ENCODE data around the gene SLC16A11. TPM values are rescaled to one million over a fixed set of nuclear protein-coding genes. Genes with fewer than 3 reads are reported as not detected.

The SLC16A11 gene
- total and polyA plus RNA-seq, 9 of the 15 experiments (the other 6 are each of a cell fraction or from before 2014, with no cell fraction given) = not detected

DNA sequence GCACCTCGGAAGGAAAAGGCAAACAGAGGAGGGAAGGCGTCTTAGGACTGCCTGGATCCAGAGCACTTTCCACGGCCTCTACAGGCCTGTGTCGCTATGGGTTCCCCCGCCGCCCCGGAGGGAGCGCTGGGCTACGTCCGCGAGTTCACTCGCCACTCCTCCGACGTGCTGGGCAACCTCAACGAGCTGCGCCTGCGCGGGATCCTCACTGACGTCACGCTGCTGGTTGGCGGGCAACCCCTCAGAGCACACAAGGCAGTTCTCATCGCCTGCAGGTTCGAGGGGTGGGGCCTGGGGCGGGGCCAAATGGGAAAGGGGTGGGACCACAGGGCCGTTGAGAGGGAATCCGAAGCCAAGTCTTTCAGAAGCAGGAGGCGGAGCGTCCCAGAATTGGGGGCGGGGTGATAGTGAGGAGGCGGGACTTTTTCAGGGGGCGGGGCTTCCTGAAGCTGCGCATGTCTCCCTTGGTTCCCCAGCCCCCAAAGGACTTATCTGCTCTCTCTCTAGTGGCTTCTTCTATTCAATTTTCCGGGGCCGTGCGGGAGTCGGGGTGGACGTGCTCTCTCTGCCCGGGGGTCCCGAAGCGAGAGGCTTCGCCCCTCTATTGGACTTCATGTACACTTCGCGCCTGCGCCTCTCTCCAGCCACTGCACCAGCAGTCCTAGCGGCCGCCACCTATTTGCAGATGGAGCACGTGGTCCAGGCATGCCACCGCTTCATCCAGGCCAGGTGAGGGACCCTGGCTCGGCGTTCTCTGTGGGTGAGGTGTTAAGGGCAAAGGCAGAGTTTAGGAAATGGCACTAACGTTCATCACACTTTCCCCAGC, 20.1 kb downstream of the SLC16A11 start (continued):
- TF ChIP-seq, protein P1, sequence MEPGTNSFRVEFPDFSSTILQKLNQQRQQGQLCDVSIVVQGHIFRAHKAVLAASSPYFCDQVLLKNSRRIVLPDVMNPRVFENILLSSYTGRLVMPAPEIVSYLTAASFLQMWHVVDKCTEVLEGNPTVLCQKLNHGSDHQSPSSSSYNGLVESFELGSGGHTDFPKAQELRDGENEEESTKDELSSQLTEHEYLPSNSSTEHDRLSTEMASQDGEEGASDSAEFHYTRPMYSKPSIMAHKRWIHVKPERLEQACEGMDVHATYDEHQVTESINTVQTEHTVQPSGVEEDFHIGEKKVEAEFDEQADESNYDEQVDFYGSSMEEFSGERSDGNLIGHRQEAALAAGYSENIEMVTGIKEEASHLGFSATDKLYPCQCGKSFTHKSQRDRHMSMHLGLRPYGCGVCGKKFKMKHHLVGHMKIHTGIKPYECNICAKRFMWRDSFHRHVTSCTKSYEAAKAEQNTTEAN (CRISPR knock-in tag; IDR thresholded peaks at IDR 0.05) = no peak
- TF ChIP-seq ZNF133 (CRISPR knock-in tag; IDR thresholded peaks at IDR 0.05) (no peak), ZNF431 (CRISPR knock-in tag; IDR thresholded peaks at IDR 0.05) (no peak), ZNF778 (CRISPR knock-in tag; IDR thresholded peaks at IDR 0.05) (no peak), SIX5 (IDR thresholded peaks at IDR 0.05; ENCODE audit: borderline replicate concordance in 1 of 2, insufficient read depth in 1 of 2, low read depth in 1 of 2, low read length in 2 of 2) (no peak), FOXK2 (conservative IDR thresholded peaks at IDR 0.05 in 1 of 2, IDR thresholded peaks at IDR 0.05 in 1 of 2; ENCODE audit: low read depth in 2 of 2) (no peak), ERF (CRISPR knock-in tag; IDR thresholded peaks at IDR 0.05) (no peak), HMG20A (CRISPR knock-in tag; conservative IDR thresholded peaks at IDR 0.05) (no peak), MCM3 (IDR thresholded peaks at IDR 0.05) (no peak), ZNF717 (CRISPR knock-in tag; IDR thresholded peaks at IDR 0.05) (no peak), MED1 (CRISPR knock-in tag; IDR thresholded peaks at IDR 0.05; ENCODE audit: borderline replicate concordance) (no peak), XRCC3 (IDR thresholded peaks at IDR 0.05) (no peak), FOXA1 (IDR thresholded peaks at IDR 0.05; ENCODE audit: borderline replicate concordance) (no peak), TCF7L2 (IDR thresholded peaks at IDR 0.05; ENCODE audit: low read depth, low read length) (no peak)
- TF ChIP-seq, protein P2, sequence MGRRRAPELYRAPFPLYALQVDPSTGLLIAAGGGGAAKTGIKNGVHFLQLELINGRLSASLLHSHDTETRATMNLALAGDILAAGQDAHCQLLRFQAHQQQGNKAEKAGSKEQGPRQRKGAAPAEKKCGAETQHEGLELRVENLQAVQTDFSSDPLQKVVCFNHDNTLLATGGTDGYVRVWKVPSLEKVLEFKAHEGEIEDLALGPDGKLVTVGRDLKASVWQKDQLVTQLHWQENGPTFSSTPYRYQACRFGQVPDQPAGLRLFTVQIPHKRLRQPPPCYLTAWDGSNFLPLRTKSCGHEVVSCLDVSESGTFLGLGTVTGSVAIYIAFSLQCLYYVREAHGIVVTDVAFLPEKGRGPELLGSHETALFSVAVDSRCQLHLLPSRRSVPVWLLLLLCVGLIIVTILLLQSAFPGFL (CRISPR knock-in tag; IDR thresholded peaks at IDR 0.05) = no peak
- TF ChIP-seq, protein P3, sequence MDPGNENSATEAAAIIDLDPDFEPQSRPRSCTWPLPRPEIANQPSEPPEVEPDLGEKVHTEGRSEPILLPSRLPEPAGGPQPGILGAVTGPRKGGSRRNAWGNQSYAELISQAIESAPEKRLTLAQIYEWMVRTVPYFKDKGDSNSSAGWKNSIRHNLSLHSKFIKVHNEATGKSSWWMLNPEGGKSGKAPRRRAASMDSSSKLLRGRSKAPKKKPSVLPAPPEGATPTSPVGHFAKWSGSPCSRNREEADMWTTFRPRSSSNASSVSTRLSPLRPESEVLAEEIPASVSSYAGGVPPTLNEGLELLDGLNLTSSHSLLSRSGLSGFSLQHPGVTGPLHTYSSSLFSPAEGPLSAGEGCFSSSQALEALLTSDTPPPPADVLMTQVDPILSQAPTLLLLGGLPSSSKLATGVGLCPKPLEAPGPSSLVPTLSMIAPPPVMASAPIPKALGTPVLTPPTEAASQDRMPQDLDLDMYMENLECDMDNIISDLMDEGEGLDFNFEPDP (CRISPR knock-in tag; IDR thresholded peaks at IDR 0.05) = no peak
- TF ChIP-seq, protein P4, sequence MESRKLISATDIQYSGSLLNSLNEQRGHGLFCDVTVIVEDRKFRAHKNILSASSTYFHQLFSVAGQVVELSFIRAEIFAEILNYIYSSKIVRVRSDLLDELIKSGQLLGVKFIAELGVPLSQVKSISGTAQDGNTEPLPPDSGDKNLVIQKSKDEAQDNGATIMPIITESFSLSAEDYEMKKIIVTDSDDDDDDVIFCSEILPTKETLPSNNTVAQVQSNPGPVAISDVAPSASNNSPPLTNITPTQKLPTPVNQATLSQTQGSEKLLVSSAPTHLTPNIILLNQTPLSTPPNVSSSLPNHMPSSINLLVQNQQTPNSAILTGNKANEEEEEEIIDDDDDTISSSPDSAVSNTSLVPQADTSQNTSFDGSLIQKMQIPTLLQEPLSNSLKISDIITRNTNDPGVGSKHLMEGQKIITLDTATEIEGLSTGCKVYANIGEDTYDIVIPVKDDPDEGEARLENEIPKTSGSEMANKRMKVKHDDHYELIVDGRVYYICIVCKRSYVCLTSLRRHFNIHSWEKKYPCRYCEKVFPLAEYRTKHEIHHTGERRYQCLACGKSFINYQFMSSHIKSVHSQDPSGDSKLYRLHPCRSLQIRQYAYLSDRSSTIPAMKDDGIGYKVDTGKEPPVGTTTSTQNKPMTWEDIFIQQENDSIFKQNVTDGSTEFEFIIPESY (CRISPR knock-in tag; IDR thresholded peaks at IDR 0.05) = peak; percentile 72
- TF ChIP-seq, protein P5, sequence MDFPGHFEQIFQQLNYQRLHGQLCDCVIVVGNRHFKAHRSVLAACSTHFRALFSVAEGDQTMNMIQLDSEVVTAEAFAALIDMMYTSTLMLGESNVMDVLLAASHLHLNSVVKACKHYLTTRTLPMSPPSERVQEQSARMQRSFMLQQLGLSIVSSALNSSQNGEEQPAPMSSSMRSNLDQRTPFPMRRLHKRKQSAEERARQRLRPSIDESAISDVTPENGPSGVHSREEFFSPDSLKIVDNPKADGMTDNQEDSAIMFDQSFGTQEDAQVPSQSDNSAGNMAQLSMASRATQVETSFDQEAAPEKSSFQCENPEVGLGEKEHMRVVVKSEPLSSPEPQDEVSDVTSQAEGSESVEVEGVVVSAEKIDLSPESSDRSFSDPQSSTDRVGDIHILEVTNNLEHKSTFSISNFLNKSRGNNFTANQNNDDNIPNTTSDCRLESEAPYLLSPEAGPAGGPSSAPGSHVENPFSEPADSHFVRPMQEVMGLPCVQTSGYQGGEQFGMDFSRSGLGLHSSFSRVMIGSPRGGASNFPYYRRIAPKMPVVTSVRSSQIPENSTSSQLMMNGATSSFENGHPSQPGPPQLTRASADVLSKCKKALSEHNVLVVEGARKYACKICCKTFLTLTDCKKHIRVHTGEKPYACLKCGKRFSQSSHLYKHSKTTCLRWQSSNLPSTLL (IDR thresholded peaks at IDR 0.05) = no peak
- TF ChIP-seq, protein P6, sequence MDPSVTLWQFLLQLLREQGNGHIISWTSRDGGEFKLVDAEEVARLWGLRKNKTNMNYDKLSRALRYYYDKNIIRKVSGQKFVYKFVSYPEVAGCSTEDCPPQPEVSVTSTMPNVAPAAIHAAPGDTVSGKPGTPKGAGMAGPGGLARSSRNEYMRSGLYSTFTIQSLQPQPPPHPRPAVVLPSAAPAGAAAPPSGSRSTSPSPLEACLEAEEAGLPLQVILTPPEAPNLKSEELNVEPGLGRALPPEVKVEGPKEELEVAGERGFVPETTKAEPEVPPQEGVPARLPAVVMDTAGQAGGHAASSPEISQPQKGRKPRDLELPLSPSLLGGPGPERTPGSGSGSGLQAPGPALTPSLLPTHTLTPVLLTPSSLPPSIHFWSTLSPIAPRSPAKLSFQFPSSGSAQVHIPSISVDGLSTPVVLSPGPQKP (CRISPR knock-in tag; IDR thresholded peaks at IDR 0.05) = no peak
